ENCODE results near the gene PRDM15. TPM values are rescaled to one million over a fixed set of nuclear protein-coding genes. Genes with fewer than 3 reads are reported as not detected.

Gene PRDM15
- polyA plus RNA-seq, 1 donor (not counting 4 experiments of a cell fraction or from before 2014, with no cell fraction given), result 5.2 TPM

GRCh38 chr21:41824466-41825207 is 54.5 kb downstream of the PRDM15 start:
- Histone ChIP-seq H3K36me3 (ENCODE audit: control insufficient read depth in 2 of 2, extremely low read depth in 1 of 2, insufficient read depth in 2 of 2, low read length in 2 of 2) (peaks cover 8 to 11% of the 10 kb centered on the region in 2 experiments), H3K9me3 (ENCODE audit: control insufficient read depth, low read depth, low read length) (no peaks in the 10 kb centered on the region), H3K4me2 (ENCODE audit: control insufficient read depth, extremely low read depth, insufficient read depth, low read depth, low read length) (no peak overlapping the region), H3K9ac (ENCODE audit: control insufficient read depth, extremely low read depth, insufficient read depth, low read length) (no peak overlapping the region), H3K9me1 (ENCODE audit: control insufficient read depth, extremely low read depth, insufficient read depth, low read length) (no peaks in the 10 kb centered on the region), H3K27ac (ENCODE audit: control insufficient read depth, insufficient read depth, low read length) (no peak overlapping the region), H3K27me3 (ENCODE audit: control insufficient read depth, extremely low read depth, insufficient read depth, low read length) (no peaks in the 10 kb centered on the region), H3K4me3 (ENCODE audit: control insufficient read depth in 2 of 3, extremely low read depth in 1 of 3, insufficient read depth in 2 of 3, low read depth in 1 of 3, low read length in 3 of 3) (no peak overlapping the region), H3K4me1 (ENCODE audit: control insufficient read depth, extremely low read depth, insufficient read depth, low read length) (no peaks in the 10 kb centered on the region), H3K79me2 (ENCODE audit: control insufficient read depth, insufficient read depth, low read length) (no peaks in the 10 kb centered on the region), H2AFZ (ENCODE audit: control insufficient read depth, low read length) (no peak overlapping the region), H4K20me1 (ENCODE audit: control insufficient read depth, extremely low read depth, insufficient read depth, low read length) (no peaks in the 10 kb centered on the region)
- TF ChIP-seq EZH2 (IDR thresholded peaks at IDR 0.05; ENCODE audit: low read length) (no peak), CTCF (optimal IDR thresholded peaks at IDR 0.05 in 1 of 3, IDR thresholded peaks at IDR 0.05 in 1 of 3, conservative IDR thresholded peaks at IDR 0.05 in 1 of 3; ENCODE audit: extremely low read depth in 1 of 3, insufficient read depth in 2 of 3, low read length in 3 of 3) (no peak)
- dilution Hi-C loops (cut with MboI; ENCODE audit: extremely low pct_ligation_motif_present, low sequenced_read_pairs), result no loop called here
- FAIRE-seq (no peak), DNase-seq (ENCODE audit: low read depth, low spot score) (no peak)

- Histone ChIP-seq H3K9ac (ENCODE audit: control insufficient read depth, extremely low read depth, insufficient read depth, low read length) (no peak overlapping the region), H4K20me1 (ENCODE audit: control insufficient read depth, extremely low read depth, insufficient read depth, low read length) (no peaks in the 10 kb centered on the region), H3K4me1 (ENCODE audit: control insufficient read depth, extremely low read depth, insufficient read depth, low read length) (no peaks in the 10 kb centered on the region), H2AFZ (ENCODE audit: control insufficient read depth, low read length) (no peak overlapping the region), H3K9me1 (ENCODE audit: control insufficient read depth, extremely low read depth, insufficient read depth, low read length) (no peaks in the 10 kb centered on the region), H3K27me3 (ENCODE audit: control insufficient read depth, extremely low read depth, insufficient read depth, low read length) (no peaks in the 10 kb centered on the region), H3K27ac (ENCODE audit: control insufficient read depth, insufficient read depth, low read length) (no peak overlapping the region), H3K36me3 (ENCODE audit: control insufficient read depth in 2 of 2, extremely low read depth in 1 of 2, insufficient read depth in 2 of 2, low read length in 2 of 2) (peaks cover 8 to 11% of the 10 kb centered on the region in 2 experiments), H3K9me3 (ENCODE audit: control insufficient read depth, low read depth, low read length) (no peaks in the 10 kb centered on the region), H3K79me2 (ENCODE audit: control insufficient read depth, insufficient read depth, low read length) (no peaks in the 10 kb centered on the region), H3K4me2 (ENCODE audit: control insufficient read depth, extremely low read depth, insufficient read depth, low read depth, low read length) (no peak overlapping the region), H3K4me3 (ENCODE audit: control insufficient read depth in 2 of 3, extremely low read depth in 1 of 3, insufficient read depth in 2 of 3, low read depth in 1 of 3, low read length in 3 of 3) (no peak overlapping the region)
- no peak for TF ChIP-seq EZH2 (IDR thresholded peaks at IDR 0.05; ENCODE audit: low read length)
- TF ChIP-seq CTCF (optimal IDR thresholded peaks at IDR 0.05 in 1 of 3, IDR thresholded peaks at IDR 0.05 in 1 of 3, conservative IDR thresholded peaks at IDR 0.05 in 1 of 3; ENCODE audit: extremely low read depth in 1 of 3, insufficient read depth in 2 of 3, low read length in 3 of 3), result no peak
- no peak for DNase-seq (ENCODE audit: low read depth, low spot score)
- dilution Hi-C loops (cut with MboI; ENCODE audit: extremely low pct_ligation_motif_present, low sequenced_read_pairs), result no loop called here
- FAIRE-seq, result no peak
Measured at GRCh38 chr21:41823906-41824305, 55.2 kb downstream of the PRDM15 start.
